ENCODE data around the gene NFYA.

GRCh38 chr6:41032830-41033229 is 39.9 kb upstream of the NFYA start:
- TF ChIP-seq POLR2AphosphoS5 (IDR thresholded peaks at IDR 0.05; ENCODE audit: borderline replicate concordance, low read depth, low read length) (no peak), EZH2 (IDR thresholded peaks at IDR 0.05) (no peak), FOXP2 (optimal IDR thresholded peaks at IDR 0.05; ENCODE audit: control extremely low read depth, extremely low read length, insufficient read depth) (no peak)
